ENCODE measurements around the gene FKBP4. TPM values are rescaled to one million over a fixed set of nuclear protein-coding genes. Genes with fewer than 3 reads are reported as not detected.
A peak's percentile ranks its signal among the peaks of the same experiment; 100 is the strongest.

FKBP4 gene
- total RNA-seq, 2 donors from 2014 or later, result 139 to 253 TPM

DNA sequence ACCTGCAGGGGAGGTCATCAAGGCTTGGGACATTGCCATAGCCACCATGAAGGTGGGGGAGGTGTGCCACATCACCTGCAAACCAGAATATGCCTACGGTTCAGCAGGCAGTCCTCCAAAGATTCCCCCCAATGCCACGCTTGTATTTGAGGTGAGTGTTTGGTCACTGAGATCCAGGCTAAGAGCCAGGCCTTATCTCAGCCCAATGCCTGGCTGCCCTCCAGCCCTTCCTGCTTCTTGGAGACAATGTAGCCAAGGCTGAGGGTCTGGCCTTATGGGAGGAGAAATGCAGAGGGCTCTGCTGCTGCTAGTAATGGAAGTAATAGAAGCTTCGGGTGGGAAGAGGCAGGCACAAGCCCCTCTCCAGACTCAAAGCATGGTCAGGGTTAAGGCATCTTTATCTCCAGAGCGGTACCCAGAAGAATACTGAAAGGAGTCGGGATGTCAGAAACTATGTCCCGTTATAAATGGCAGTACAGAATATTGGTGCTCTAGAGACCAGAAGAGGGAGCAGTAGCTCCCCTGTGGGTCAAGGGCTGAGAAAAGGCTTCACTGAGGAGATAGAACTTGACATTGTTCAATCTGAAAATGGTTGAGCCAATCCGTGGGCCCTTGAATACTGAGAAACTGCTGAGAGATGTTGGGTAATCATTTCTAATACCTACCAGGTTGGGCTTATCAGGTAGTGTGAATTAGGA lies 3.1 kb downstream of the FKBP4 start:
- H3K9me3 Mint-ChIP-seq, result no peaks in the 10 kb centered on the region
- no peaks in the 10 kb centered on the region for H3K9me3 ChIP-seq (ENCODE audit: control insufficient read depth, low read length)
- peaks cover 62% of the 10 kb centered on the region for H3K36me3 ChIP-seq (ENCODE audit: control insufficient read depth, insufficient read depth, low read length)
- peaks cover 14% of the 10 kb centered on the region for H3K4me1 Mint-ChIP-seq
- peaks cover 3% of the 10 kb centered on the region for H3K4me1 ChIP-seq (ENCODE audit: control insufficient read depth, insufficient read depth, low read length)
- peaks cover 10% of the 10 kb centered on the region for H3K27me3 Mint-ChIP-seq (ENCODE audit: insufficient read depth)
- H3K36me3 Mint-ChIP-seq (ENCODE audit: low read depth), result peaks cover 59% of the 10 kb centered on the region
- TF ChIP-seq, protein P1, sequence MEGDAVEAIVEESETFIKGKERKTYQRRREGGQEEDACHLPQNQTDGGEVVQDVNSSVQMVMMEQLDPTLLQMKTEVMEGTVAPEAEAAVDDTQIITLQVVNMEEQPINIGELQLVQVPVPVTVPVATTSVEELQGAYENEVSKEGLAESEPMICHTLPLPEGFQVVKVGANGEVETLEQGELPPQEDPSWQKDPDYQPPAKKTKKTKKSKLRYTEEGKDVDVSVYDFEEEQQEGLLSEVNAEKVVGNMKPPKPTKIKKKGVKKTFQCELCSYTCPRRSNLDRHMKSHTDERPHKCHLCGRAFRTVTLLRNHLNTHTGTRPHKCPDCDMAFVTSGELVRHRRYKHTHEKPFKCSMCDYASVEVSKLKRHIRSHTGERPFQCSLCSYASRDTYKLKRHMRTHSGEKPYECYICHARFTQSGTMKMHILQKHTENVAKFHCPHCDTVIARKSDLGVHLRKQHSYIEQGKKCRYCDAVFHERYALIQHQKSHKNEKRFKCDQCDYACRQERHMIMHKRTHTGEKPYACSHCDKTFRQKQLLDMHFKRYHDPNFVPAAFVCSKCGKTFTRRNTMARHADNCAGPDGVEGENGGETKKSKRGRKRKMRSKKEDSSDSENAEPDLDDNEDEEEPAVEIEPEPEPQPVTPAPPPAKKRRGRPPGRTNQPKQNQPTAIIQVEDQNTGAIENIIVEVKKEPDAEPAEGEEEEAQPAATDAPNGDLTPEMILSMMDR (conservative IDR thresholded peaks at IDR 0.05), result peak; percentile 69
- H3K9ac ChIP-seq (ENCODE audit: extremely low read depth, low read length, poor library complexity, severe bottlenecking), result no peak overlapping the region
- H3K27me3 ChIP-seq (ENCODE audit: control insufficient read depth, insufficient read depth, low read length, poor library complexity, severe bottlenecking), result peaks cover 6% of the 10 kb centered on the region
- no peak overlapping the region for H3K4me3 Mint-ChIP-seq
- DNase-seq, result no peak
- no peak overlapping the region for H3K4me3 ChIP-seq (ENCODE audit: low read length)
- 90 to 92% methylated on average over 6 to 7 of the region's 7 CpGs for WGBS, 2 experiments (ENCODE audit: insufficient coverage in 1 of 2, insufficient read length in 1 of 2)
- no peak overlapping the region for H3K27ac Mint-ChIP-seq
- no peak overlapping the region for H3K27ac ChIP-seq (ENCODE audit: low read depth, low read length)

DNA sequence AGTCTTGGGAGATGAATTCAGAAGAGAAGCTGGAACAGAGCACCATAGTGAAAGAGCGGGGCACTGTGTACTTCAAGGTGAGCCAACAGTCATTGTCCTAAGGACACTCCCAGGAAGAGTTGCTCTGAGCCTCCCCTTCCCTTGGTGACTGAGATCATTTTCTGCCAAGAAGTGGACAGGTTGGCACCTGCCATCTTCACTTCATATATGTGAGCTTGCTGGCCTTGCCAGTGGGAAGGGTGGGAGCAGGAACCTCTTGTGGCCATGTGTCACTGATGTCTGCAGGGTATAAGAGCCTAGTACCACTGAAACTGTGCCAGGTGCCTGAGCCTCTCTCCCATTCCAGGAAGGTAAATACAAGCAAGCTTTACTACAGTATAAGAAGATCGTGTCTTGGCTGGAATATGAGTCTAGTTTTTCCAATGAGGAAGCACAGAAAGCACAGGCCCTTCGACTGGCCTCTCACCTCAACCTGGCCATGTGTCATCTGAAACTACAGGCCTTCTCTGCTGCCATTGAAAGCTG lies 5.3 kb downstream of the FKBP4 start:
- H3K4me3 Mint-ChIP-seq, result no peak overlapping the region
- no peak overlapping the region for H3K9ac ChIP-seq (ENCODE audit: extremely low read depth, low read length, poor library complexity, severe bottlenecking)
- no peaks in the 10 kb centered on the region for H3K9me3 ChIP-seq (ENCODE audit: control insufficient read depth, low read length)
- H3K27ac ChIP-seq (ENCODE audit: low read depth, low read length), result no peak overlapping the region
- TF ChIP-seq, protein P1 (conservative IDR thresholded peaks at IDR 0.05), result no peak
- no peak overlapping the region for H3K4me3 ChIP-seq (ENCODE audit: low read length)
- H3K4me1 ChIP-seq (ENCODE audit: control insufficient read depth, insufficient read depth, low read length), result no peaks in the 10 kb centered on the region
- WGBS, 2 experiments (ENCODE audit: insufficient coverage in 1 of 2, insufficient read length in 1 of 2), result 95 to 97% methylated on average over 3 of the region's 3 CpGs
- no peaks in the 10 kb centered on the region for H3K27me3 Mint-ChIP-seq (ENCODE audit: insufficient read depth)
- no peak for DNase-seq
- peaks cover 84% of the 10 kb centered on the region for H3K36me3 ChIP-seq (ENCODE audit: control insufficient read depth, insufficient read depth, low read length)
- no peaks in the 10 kb centered on the region for H3K9me3 Mint-ChIP-seq
- no peaks in the 10 kb centered on the region for H3K27me3 ChIP-seq (ENCODE audit: control insufficient read depth, insufficient read depth, low read length, poor library complexity, severe bottlenecking)
- no peak overlapping the region for H3K27ac Mint-ChIP-seq
- peaks cover 9% of the 10 kb centered on the region for H3K4me1 Mint-ChIP-seq
- peaks cover 82% of the 10 kb centered on the region for H3K36me3 Mint-ChIP-seq (ENCODE audit: low read depth)

DNA sequence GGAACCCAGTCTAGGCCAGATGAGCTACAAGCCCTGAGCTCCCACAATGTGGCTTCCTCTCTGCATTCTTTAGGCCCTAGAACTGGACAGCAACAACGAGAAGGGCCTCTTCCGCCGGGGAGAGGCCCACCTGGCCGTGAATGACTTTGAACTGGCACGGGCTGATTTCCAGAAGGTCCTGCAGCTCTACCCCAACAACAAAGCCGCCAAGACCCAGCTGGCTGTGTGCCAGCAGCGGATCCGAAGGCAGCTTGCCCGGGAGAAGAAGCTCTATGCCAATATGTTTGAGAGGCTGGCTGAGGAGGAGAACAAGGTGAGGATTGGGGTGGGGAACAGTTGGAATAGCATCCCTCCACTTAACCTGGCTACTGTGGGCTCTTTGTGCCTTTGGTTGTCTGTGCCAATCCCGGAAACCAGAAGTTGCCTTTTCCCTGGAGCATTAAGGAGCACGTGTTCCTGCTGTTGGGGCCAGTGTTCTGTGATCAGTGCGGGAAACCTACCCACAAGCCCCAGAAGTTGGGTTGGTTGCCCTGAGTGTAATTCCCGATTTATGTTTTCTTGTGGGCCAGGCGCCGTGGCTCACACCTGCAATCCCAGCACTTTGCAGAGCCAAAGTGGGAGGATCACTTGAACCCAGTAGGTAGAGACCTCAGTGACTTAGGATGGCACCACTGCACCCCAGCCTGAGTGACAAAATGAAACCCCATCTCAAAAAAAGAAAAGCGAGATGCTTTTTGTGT lies 6.4 kb downstream of the FKBP4 start:
- Mint-ChIP-seq H3K9me3 (no peaks in the 10 kb centered on the region), H3K36me3 (ENCODE audit: low read depth) (peaks cover 91% of the 10 kb centered on the region), H3K27ac (no peak overlapping the region), H3K4me1 (peaks cover 6% of the 10 kb centered on the region), H3K27me3 (ENCODE audit: insufficient read depth) (no peaks in the 10 kb centered on the region), H3K4me3 (no peak overlapping the region)
- H3K27me3 ChIP-seq (ENCODE audit: control insufficient read depth, insufficient read depth, low read length, poor library complexity, severe bottlenecking), result no peaks in the 10 kb centered on the region
- no peaks in the 10 kb centered on the region for H3K9me3 ChIP-seq (ENCODE audit: control insufficient read depth, low read length)
- H3K27ac ChIP-seq (ENCODE audit: low read depth, low read length), result no peak overlapping the region
- H3K9ac ChIP-seq (ENCODE audit: extremely low read depth, low read length, poor library complexity, severe bottlenecking), result no peak overlapping the region
- H3K36me3 ChIP-seq (ENCODE audit: control insufficient read depth, insufficient read depth, low read length), result peaks cover 93% of the 10 kb centered on the region
- TF ChIP-seq, protein P1 (conservative IDR thresholded peaks at IDR 0.05), result no peak
- H3K4me3 ChIP-seq (ENCODE audit: low read length), result no peak overlapping the region
- no peaks in the 10 kb centered on the region for H3K4me1 ChIP-seq (ENCODE audit: control insufficient read depth, insufficient read depth, low read length)
- no peak for DNase-seq
- WGBS, 2 experiments (ENCODE audit: insufficient coverage in 1 of 2, insufficient read length in 1 of 2), result 95 to 98% methylated on average over 11 to 15 of the region's 16 CpGs

All from endodermal cell (in vitro differentiated cells).